Type B pancreatic cell (in vitro differentiated cells): ENCODE data around the gene DHX16. TPM values are rescaled to one million over a fixed set of nuclear protein-coding genes. Genes with fewer than 3 reads are reported as not detected.

ENCODE experiments used
- DNase-seq: peaks from one replicate; pipeline ENCODE4 v3.0.0; 2021; ENCODE audit warnings: mixed read lengths; ENCODE audit not compliant: unreplicated experiment; ENCODE audit errors: extremely low spot score
- H3K27ac Mint-ChIP-seq: 2 replicates; pipeline ENCODE4 v1.8.0; 2021; ENCODE audit warnings: mild to moderate bottlenecking, mixed read lengths
- H3K27me3 Mint-ChIP-seq: 2 replicates; pipeline ENCODE4 v1.8.0; 2021; ENCODE audit warnings: mixed read lengths
- H3K36me3 Mint-ChIP-seq: 2 replicates; pipeline ENCODE4 v1.8.0; 2021; ENCODE audit warnings: mixed read lengths
- H3K4me1 Mint-ChIP-seq: one replicate; pipeline ENCODE4 v1.8.0; 2021; ENCODE audit warnings: mixed read lengths; ENCODE audit not compliant: unreplicated experiment
- H3K4me3 Mint-ChIP-seq: 2 replicates; pipeline ENCODE4 v1.8.0; 2021; ENCODE audit warnings: mild to moderate bottlenecking, mixed read lengths
- H3K9me3 Mint-ChIP-seq: 2 replicates; pipeline ENCODE4 v1.8.0; 2021; ENCODE audit warnings: mixed read lengths
- CTCF ChIP-seq: fragments of 200-600 bp; sonication (generic); conservative IDR thresholded peaks from 2 replicates; pipeline ENCODE4 v1.5.0; 2021; ENCODE audit warnings: antibody characterized with exemption, mild to moderate bottlenecking
- total RNA-seq: library from RNA; stranded (reverse); gene quantifications from 2 replicates; pipeline ENCODE4 v1.2.1, GENCODE V29; 2021; ENCODE audit warnings: low replicate concordance

Gene DHX16
- total RNA-seq, 1 donor from 2014 or later = 29.6 TPM

GRCh38 chr6:30647242-30648116 is 25.3 kb downstream of the DHX16 start:
- no peaks in the 10 kb centered on the region for H3K9me3 Mint-ChIP-seq
- H3K27ac Mint-ChIP-seq = peak overlapping the region; percentile 83
- H3K36me3 Mint-ChIP-seq = peaks cover 32% of the 10 kb centered on the region
- no peaks in the 10 kb centered on the region for H3K27me3 Mint-ChIP-seq
- TF ChIP-seq CTCF = no peak
- H3K4me1 Mint-ChIP-seq = peaks cover 11% of the 10 kb centered on the region
- peak overlapping the region; percentile 90 for H3K4me3 Mint-ChIP-seq
- peak; percentile 82 for DNase-seq

- H3K27ac Mint-ChIP-seq = peak within 1 kb of the TSS; percentile 83
- peak; percentile 93 for DNase-seq
- H3K27me3 Mint-ChIP-seq = no peaks in the 10 kb centered on the region
- peaks cover 28% of the 10 kb centered on the region for H3K36me3 Mint-ChIP-seq
- no peak for TF ChIP-seq CTCF
- H3K4me1 Mint-ChIP-seq = peaks cover 11% of the 10 kb centered on the region
- peak within 1 kb of the TSS; percentile 90 for H3K4me3 Mint-ChIP-seq
- no peaks in the 10 kb centered on the region for H3K9me3 Mint-ChIP-seq
Observed at GRCh38 chr6:30646450-30647241, 26.2 kb downstream of the DHX16 start, which contains the start of gene C6orf136. TSS of gene C6orf136 (plus strand) at chr6:30647133. CDS start at chr6:30647232, 99 bp downstream.

GRCh38 chr6:30645989-30646388 is 26.8 kb downstream of the DHX16 start:
- H3K27ac Mint-ChIP-seq = peak overlapping the region; percentile 83
- no peak for DNase-seq
- H3K9me3 Mint-ChIP-seq = no peaks in the 10 kb centered on the region
- H3K4me1 Mint-ChIP-seq = peaks cover 11% of the 10 kb centered on the region
- peaks cover 29% of the 10 kb centered on the region for H3K36me3 Mint-ChIP-seq
- H3K4me3 Mint-ChIP-seq = peak overlapping the region; percentile 90
- H3K27me3 Mint-ChIP-seq = no peaks in the 10 kb centered on the region
- TF ChIP-seq CTCF = no peak

- Mint-ChIP-seq H3K36me3 (peaks cover 30% of the 10 kb centered on the region), H3K27ac (no peak overlapping the region), H3K4me3 (no peak overlapping the region), H3K4me1 (peaks cover 11% of the 10 kb centered on the region), H3K9me3 (no peaks in the 10 kb centered on the region), H3K27me3 (no peaks in the 10 kb centered on the region)
- TF ChIP-seq CTCF = no peak
- no peak for DNase-seq
Observed at GRCh38 chr6:30644769-30645168, 28.0 kb downstream of the DHX16 start.

GRCh38 chr6:30643656-30644055 is 29.1 kb downstream of the DHX16 start:
- no peaks in the 10 kb centered on the region for H3K9me3 Mint-ChIP-seq

More at GRCh38 chr6:30643656-30644055, 29.1 kb downstream of the DHX16 start:
- no peak overlapping the region for H3K27ac Mint-ChIP-seq
- TF ChIP-seq CTCF = no peak
- H3K4me1 Mint-ChIP-seq = peaks cover 11% of the 10 kb centered on the region
- DNase-seq = no peak
- H3K27me3 Mint-ChIP-seq = no peaks in the 10 kb centered on the region
- H3K36me3 Mint-ChIP-seq = peaks cover 30% of the 10 kb centered on the region
- H3K4me3 Mint-ChIP-seq = no peak overlapping the region
